ENCODE data around the gene CFAP300. TPM values are rescaled to one million over a fixed set of nuclear protein-coding genes. Genes with fewer than 3 reads are reported as not detected.

Gene CFAP300
- total and polyA plus RNA-seq, 8 donors: 1.2 to 3.6 (median 1.8) TPM; not detected in 2

DNA sequence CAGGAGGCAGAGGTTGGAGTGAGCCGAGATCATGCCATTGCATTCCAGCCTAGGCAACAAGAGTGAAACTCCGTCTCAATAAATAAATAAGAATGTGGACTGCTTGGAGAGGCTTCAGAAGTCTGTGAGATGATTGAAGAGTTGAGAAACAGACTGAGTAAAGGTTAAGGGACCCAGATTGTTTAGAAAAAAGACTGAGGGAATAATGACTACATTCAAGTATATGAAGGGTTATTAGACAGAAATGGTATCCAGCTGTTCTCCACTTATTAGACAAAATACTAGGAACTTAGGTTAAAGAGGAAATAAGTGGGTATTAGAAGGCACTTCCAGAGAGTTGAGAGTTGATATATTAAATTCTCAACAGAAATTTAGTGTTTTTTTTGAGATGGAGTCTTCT, 52.5 kb downstream of the CFAP300 start:
- Histone ChIP-seq H3K4me1 (no peaks in the 10 kb centered on the region), H3K27ac (no peak overlapping the region), H3K36me3 (no peaks in the 10 kb centered on the region), H3K9me3 (no peaks in the 10 kb centered on the region), H3K4me3 (no peak overlapping the region), H3K27me3 (no peaks in the 10 kb centered on the region)
- intact Hi-C loops (cut with DNase I; ENCODE audit: low total_unique reads): no loop called here
- DNase-seq: no peak
- 88 to 94% (median 91%) methylated on average over 2 of the region's 2 CpGs for WGBS, 5 donors
- no peak for TF ChIP-seq POLR2AphosphoS5 (IDR thresholded peaks at IDR 0.05)
- TF ChIP-seq, protein P1, sequence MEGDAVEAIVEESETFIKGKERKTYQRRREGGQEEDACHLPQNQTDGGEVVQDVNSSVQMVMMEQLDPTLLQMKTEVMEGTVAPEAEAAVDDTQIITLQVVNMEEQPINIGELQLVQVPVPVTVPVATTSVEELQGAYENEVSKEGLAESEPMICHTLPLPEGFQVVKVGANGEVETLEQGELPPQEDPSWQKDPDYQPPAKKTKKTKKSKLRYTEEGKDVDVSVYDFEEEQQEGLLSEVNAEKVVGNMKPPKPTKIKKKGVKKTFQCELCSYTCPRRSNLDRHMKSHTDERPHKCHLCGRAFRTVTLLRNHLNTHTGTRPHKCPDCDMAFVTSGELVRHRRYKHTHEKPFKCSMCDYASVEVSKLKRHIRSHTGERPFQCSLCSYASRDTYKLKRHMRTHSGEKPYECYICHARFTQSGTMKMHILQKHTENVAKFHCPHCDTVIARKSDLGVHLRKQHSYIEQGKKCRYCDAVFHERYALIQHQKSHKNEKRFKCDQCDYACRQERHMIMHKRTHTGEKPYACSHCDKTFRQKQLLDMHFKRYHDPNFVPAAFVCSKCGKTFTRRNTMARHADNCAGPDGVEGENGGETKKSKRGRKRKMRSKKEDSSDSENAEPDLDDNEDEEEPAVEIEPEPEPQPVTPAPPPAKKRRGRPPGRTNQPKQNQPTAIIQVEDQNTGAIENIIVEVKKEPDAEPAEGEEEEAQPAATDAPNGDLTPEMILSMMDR (IDR thresholded peaks at IDR 0.05): no peak
- TF ChIP-seq POLR2A (IDR thresholded peaks at IDR 0.05): no peak
- no peak for TF ChIP-seq EP300 (IDR thresholded peaks at IDR 0.05)

DNA sequence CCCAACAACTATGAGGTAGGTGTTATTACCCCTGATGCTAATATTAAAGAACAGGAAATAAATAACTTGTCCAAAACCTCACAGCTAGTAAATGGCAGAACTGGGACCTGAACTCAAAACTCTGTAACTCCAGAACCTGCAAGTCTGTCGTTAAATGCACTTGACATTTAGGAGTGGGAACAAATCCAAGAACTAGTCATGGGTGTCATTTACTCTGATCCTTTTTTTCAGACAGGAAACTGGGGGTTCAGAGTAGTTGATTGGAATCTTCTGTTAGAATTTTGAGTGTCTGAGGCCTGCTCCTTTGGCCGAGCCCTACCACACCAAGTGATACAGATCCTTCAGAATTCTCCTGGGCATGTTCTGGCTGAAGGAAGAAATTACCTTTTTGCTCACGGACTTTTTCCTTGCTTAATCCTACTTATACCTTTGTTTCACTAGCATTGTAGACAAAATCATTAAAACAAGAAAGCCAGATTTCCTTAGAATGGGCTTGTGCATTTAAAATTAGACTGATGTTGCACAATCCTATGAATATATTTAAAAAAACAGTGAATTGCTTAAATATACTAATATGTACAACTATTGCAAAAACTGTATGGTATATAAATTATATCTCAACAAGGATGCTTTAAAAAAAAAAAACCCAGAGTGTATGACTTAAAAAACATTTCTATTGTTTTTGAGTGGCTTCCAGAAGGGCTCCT, 61.6 kb downstream of the CFAP300 start:
- H3K27ac ChIP-seq: peak overlapping the region in 4 of 5 donors; percentile 95 to 100 (median 98)
- no peak overlapping the region for H3K4me3 ChIP-seq
- 56 to 66% (median 60%) methylated on average over 3 of the region's 3 CpGs for WGBS, 5 donors

DNA sequence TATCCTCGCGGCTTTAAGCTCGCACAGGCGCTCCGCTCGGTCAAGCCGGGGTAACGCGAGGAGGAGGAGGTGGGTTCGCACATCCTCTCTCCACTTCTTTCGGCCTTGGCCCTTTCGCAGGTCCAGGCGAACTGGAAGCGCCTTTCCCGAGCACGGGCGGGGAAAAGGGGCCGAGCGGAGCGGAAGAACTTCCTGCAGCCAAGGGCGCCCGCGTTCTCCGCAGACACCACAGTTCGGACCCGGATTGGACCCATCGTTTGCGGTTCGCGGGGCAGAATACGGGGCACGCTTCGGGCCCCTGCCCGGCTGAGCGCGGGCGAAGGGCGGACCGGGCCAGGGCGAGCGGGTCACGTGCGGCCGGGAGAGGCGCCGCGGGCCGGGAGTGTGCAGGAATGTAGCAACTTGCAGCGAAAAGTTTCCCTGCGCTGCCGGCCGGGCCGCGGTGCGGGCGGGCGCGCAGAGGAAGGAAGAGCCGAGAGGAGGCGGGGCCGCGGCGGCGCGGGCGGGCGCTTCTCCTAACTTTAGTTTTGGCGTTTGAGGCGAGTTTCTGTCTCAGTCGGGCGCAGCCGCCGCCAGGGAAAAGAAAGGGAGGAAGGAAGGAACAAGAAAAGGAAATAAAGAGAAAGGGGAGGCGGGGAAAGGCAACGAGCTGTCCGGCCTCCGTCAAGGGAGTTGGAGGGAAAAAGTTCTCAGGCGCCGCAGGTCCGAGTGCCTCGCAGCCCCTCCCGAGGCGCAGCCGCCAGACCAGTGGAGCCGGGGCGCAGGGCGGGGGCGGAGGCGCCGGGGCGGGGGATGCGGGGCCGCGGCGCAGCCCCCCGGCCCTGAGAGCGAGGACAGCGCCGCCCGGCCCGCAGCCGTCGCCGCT, 62.9 kb downstream of the CFAP300 start, which contains the start of gene YAP1:
Gene YAP1 (plus strand): TSS at position 552 of the 865 bp plus-strand sequence. CDS start 402 bp downstream, outside the sequence.
- peak within 1 kb of the TSS; percentile 64 to 98 (median 82) for H3K4me3 ChIP-seq
- TF ChIP-seq POLR2A (IDR thresholded peaks at IDR 0.05) (no peak), POLR2AphosphoS5 (IDR thresholded peaks at IDR 0.05) (peak; percentile 36 to 77 (median 71))
- WGBS, 5 donors: 1% methylated on average over 54 to 104 of the region's 104 CpGs

More for the DNA sequence above, 61.6 kb downstream of the CFAP300 start:
- intact Hi-C loops (cut with DNase I; ENCODE audit: low total_unique reads): no loop called here
- Histone ChIP-seq H3K9me3 (no peaks in the 10 kb centered on the region), H3K36me3 (no peaks in the 10 kb centered on the region), H3K4me1 (peaks cover 8 to 27% (median 26%) of the 10 kb centered on the region in 4 donors), H3K27me3 (peaks cover 0 to 21% (median 5%) of the 10 kb centered on the region in 3 donors)
- no peak for DNase-seq
- no peak for TF ChIP-seq EP300 (IDR thresholded peaks at IDR 0.05)
- TF ChIP-seq POLR2AphosphoS5 (IDR thresholded peaks at IDR 0.05): no peak
- no peak for TF ChIP-seq POLR2A (IDR thresholded peaks at IDR 0.05)
- TF ChIP-seq, protein P1 (IDR thresholded peaks at IDR 0.05): no peak

DNA sequence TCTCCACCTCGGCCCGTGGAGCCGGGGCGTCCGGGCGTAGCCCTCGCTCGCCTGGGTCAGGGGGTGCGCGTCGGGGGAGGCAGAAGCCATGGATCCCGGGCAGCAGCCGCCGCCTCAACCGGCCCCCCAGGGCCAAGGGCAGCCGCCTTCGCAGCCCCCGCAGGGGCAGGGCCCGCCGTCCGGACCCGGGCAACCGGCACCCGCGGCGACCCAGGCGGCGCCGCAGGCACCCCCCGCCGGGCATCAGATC, 63.4 kb downstream of the CFAP300 start:
- intact Hi-C loops (cut with DNase I; ENCODE audit: low total_unique reads): no loop called here
- no peak for DNase-seq
- Histone ChIP-seq H3K27me3 (peaks cover 0 to 21% (median 5%) of the 10 kb centered on the region in 3 donors), H3K9me3 (no peaks in the 10 kb centered on the region), H3K4me3 (peak overlapping the region; percentile 64 to 98 (median 82)), H3K27ac (peak overlapping the region; percentile 95 to 100 (median 97)), H3K4me1 (peaks cover 12 to 45% (median 42%) of the 10 kb centered on the region in 4 donors), H3K36me3 (peaks cover 0 to 11% (median 5%) of the 10 kb centered on the region in 4 donors)
- TF ChIP-seq POLR2A (IDR thresholded peaks at IDR 0.05) (no peak), POLR2AphosphoS5 (IDR thresholded peaks at IDR 0.05) (no peak), EP300 (IDR thresholded peaks at IDR 0.05) (no peak)
- TF ChIP-seq, protein P1 (IDR thresholded peaks at IDR 0.05): no peak
- 0 to 4% (median 1%) methylated on average over 17 to 31 of the region's 31 CpGs; no CpG with 5 or more reads in 1 of the 5 donors for WGBS, 5 donors

More for the DNA sequence above, 62.9 kb downstream of the CFAP300 start, which contains the start of gene YAP1:
- peak; percentile 88 to 97 for DNase-seq
- H3K27me3 ChIP-seq: peaks cover 0 to 21% (median 5%) of the 10 kb centered on the region in 3 donors
- H3K36me3 ChIP-seq: peaks cover 0 to 11% (median 5%) of the 10 kb centered on the region in 4 donors
- H3K9me3 ChIP-seq: no peaks in the 10 kb centered on the region
- H3K27ac ChIP-seq: peak within 1 kb of the TSS; percentile 95 to 100 (median 97)
- intact Hi-C loops (cut with DNase I; ENCODE audit: low total_unique reads): no loop called here
- peaks cover 11 to 39% (median 37%) of the 10 kb centered on the region in 4 donors for H3K4me1 ChIP-seq

Measured in stomach (tissue), 9 donors.